ENCODE measurements around the gene RING1. TPM values are rescaled to one million over a fixed set of nuclear protein-coding genes. Genes with fewer than 3 reads are reported as not detected.

Gene RING1
- polyA plus RNA-seq, 1 of the 3 experiments (the other 2 are of a cell fraction): 61.3 TPM

DNA sequence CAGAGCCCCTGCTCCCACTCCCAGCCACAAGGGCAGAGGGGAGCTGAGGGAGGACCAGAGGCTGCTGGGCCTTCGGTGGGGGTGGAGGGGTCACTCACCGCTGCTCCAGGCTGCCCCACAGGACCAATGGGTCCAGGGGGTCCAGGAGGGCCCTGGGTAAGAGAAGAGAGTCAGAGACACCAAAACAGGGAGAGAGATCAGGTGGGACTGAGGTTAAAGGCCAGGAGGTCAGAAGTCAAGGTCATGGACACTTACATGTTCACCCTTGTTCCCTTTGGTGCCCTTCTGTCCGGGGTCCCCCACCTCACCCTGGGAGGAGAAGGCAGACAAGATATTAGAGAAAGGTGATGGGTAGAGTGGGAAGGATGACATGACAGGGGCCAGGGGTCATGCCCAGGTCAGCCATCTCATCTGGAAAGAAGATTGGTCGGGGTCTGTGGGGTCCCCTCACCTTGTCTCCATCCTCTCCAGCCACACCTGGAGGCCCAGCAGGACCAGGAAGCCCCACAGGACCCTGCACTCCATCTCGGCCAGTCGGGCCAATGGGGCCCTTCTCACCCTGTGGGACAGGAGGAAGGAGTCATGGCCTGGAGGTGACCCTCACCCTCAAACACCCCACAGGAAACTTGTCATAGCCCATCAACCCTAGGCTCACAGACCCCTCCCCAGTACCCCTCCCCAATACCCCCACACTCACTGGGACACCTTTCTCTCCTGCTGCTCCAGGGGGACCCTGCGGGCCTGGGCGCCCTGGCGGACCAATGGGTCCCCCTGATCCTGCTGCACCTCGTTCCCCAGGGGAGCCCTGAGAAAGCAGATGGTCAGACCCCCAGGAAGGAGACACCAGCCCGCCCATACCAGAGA, 37.1 kb upstream of the RING1 start (continued):
- TF ChIP-seq, protein P1, sequence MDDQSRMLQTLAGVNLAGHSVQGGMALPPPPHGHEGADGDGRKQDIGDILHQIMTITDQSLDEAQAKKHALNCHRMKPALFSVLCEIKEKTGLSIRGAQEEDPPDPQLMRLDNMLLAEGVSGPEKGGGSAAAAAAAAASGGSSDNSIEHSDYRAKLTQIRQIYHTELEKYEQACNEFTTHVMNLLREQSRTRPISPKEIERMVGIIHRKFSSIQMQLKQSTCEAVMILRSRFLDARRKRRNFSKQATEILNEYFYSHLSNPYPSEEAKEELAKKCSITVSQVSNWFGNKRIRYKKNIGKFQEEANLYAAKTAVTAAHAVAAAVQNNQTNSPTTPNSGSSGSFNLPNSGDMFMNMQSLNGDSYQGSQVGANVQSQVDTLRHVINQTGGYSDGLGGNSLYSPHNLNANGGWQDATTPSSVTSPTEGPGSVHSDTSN (IDR thresholded peaks at IDR 0.05): no peak
- TF ChIP-seq RAD21 (IDR thresholded peaks at IDR 0.05; ENCODE audit: low read length) (no peak), MXI1 (IDR thresholded peaks at IDR 0.05; ENCODE audit: low read depth, low read length) (no peak), TEAD4 (IDR thresholded peaks at IDR 0.05; ENCODE audit: borderline replicate concordance, insufficient read depth) (no peak), GATA2 (CRISPR knock-in tag; IDR thresholded peaks at IDR 0.05) (no peak)
- TF ChIP-seq, protein P2, sequence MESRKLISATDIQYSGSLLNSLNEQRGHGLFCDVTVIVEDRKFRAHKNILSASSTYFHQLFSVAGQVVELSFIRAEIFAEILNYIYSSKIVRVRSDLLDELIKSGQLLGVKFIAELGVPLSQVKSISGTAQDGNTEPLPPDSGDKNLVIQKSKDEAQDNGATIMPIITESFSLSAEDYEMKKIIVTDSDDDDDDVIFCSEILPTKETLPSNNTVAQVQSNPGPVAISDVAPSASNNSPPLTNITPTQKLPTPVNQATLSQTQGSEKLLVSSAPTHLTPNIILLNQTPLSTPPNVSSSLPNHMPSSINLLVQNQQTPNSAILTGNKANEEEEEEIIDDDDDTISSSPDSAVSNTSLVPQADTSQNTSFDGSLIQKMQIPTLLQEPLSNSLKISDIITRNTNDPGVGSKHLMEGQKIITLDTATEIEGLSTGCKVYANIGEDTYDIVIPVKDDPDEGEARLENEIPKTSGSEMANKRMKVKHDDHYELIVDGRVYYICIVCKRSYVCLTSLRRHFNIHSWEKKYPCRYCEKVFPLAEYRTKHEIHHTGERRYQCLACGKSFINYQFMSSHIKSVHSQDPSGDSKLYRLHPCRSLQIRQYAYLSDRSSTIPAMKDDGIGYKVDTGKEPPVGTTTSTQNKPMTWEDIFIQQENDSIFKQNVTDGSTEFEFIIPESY (IDR thresholded peaks at IDR 0.05; ENCODE audit: borderline replicate concordance, low read depth): no peak

DNA sequence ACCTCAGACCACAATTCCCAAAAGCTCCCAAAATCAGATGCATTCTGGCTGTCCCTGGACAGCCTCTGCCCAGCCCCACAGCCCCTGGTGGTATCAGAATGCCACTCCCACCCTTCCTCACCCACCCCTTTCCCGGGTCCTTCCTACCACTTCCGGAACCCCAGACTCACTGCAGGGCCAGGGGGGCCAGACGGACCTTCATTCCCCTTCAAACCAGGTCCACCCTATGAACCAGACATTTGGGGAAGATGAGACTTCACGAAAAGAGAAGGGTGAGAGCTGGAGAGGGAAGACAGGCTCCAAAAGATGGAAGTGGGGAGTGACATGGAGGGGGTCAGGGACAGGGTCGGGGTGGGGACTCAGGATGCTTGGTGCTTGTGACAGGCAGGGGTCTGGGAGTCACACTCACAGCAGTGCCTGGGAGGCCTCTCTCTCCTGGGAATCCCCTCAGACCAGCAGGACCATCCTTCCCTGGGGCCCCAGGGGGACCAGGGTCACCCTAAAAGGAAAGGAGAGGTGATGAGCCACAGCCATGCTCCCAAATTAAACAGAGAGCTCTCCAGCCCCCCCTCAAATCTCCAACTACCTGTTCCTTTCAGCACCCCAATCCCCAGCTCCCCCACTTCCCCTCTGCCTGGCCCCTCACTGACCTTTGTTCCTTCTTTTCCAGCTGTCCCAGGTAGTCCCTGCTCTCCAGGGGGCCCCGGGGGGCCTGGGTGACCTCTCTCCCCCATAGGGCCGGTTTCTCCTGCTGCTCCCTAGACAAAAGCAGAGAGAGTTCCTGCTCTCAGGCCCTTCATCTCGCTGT, 36.2 kb upstream of the RING1 start:
- Histone ChIP-seq H3K4me3 (ENCODE audit: low read depth in 2 of 2, low read length in 1 of 2) (no peak overlapping the region), H3K4me2 (no peak overlapping the region), H3K27ac (ENCODE audit: low read depth in 2 of 2, low read length in 1 of 2) (no peak overlapping the region), H3K9ac (no peak overlapping the region), H3K4me1 (ENCODE audit: control insufficient read depth in 1 of 2, insufficient read depth in 2 of 2, low read depth in 1 of 2, low read length in 1 of 2) (no peaks in the 10 kb centered on the region), H3K36me3 (replicated peaks in 1 of 2; ENCODE audit: control insufficient read depth in 1 of 2, insufficient read depth in 2 of 2, low read length in 1 of 2) (no peaks in the 10 kb centered on the region), H3K9me3 (no peaks in the 10 kb centered on the region), H2AFZ (ENCODE audit: low read depth) (no peak overlapping the region), H3K9me2 (no peaks in the 10 kb centered on the region), H4K20me1 (ENCODE audit: insufficient read depth) (no peaks in the 10 kb centered on the region), H3F3A (replicated peaks; ENCODE audit: insufficient read depth) (no peaks in the 10 kb centered on the region), H3K79me2 (ENCODE audit: insufficient read depth) (no peaks in the 10 kb centered on the region), H3K27me3 (ENCODE audit: insufficient read depth) (no peaks in the 10 kb centered on the region)
- ChIA-PET POLR2A (no interaction called here), CTCF (interaction anchor here (0.6 to 4.6 kb wide), 10 partner anchors 9 to 76 kb away, joined by 3 to 34 read pairs (median 4); no protein-coding TSS in a partner anchor)
- no peak for DNase-seq
- TF ChIP-seq FOXM1 (IDR thresholded peaks at IDR 0.05; ENCODE audit: low read depth) (no peak), RXRA (IDR thresholded peaks at IDR 0.05; ENCODE audit: borderline replicate concordance, low read depth) (no peak), EP300 (IDR thresholded peaks at IDR 0.05; ENCODE audit: borderline replicate concordance in 1 of 2, low read depth in 1 of 2, low read length in 1 of 2) (no peak), RCOR1 (IDR thresholded peaks at IDR 0.05; ENCODE audit: low read length) (no peak)
- TF ChIP-seq, protein P3, sequence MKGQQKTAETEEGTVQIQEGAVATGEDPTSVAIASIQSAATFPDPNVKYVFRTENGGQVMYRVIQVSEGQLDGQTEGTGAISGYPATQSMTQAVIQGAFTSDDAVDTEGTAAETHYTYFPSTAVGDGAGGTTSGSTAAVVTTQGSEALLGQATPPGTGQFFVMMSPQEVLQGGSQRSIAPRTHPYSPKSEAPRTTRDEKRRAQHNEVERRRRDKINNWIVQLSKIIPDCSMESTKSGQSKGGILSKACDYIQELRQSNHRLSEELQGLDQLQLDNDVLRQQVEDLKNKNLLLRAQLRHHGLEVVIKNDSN (IDR thresholded peaks at IDR 0.05; ENCODE audit: borderline replicate concordance, low read depth): no peak
- TF ChIP-seq, protein P4, sequence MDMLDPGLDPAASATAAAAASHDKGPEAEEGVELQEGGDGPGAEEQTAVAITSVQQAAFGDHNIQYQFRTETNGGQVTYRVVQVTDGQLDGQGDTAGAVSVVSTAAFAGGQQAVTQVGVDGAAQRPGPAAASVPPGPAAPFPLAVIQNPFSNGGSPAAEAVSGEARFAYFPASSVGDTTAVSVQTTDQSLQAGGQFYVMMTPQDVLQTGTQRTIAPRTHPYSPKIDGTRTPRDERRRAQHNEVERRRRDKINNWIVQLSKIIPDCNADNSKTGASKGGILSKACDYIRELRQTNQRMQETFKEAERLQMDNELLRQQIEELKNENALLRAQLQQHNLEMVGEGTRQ (IDR thresholded peaks at IDR 0.05; ENCODE audit: borderline replicate concordance, low read depth, low read length): no peak
- 34% methylated on average over 8 of the region's 8 CpGs for WGBS (ENCODE audit: low lambda C conversion rate)

Measured in SK-N-SH (cell line).